DND-41 (cell line): ENCODE results near the gene PRPF6.

Source experiments
- ATAC-seq: fragments of 200-7000 bp; cut with Tn5 transposase; 3 replicates; pipeline ENCODE4 v1.9.1; 2021; ENCODE audit warnings: low read depth; ENCODE audit not compliant: insufficient read depth
- DNase-seq: peaks from one replicate; pipeline ENCODE4 v3.0.0-alpha.2; 2020
- H2AFZ ChIP-seq: 2 replicates; pipeline ENCODE4 v1.6.0; 2012; ENCODE audit warnings: low read depth, low read length
- H3K27ac ChIP-seq: 2 replicates; pipeline ENCODE4 v1.5.1; 2012; ENCODE audit warnings: low read length, inconsistent platforms
- H3K27me3 ChIP-seq: fragments of 200-600 bp; sonication (generic); 2 replicates; pipeline ENCODE4 v1.6.0; 2012; ENCODE audit warnings: low read length, mild to moderate bottlenecking, inconsistent platforms; ENCODE audit not compliant: insufficient read depth, poor library complexity
- H3K36me3 ChIP-seq: 2 replicates; pipeline ENCODE4 v1.5.1; 2012; ENCODE audit warnings: low read length, inconsistent platforms; ENCODE audit not compliant: insufficient read depth
- H3K4me1 ChIP-seq: 2 replicates; pipeline ENCODE4 v1.5.1; 2012; ENCODE audit warnings: mild to moderate bottlenecking, low read length; ENCODE audit not compliant: insufficient read depth
- H3K4me2 ChIP-seq: 2 replicates; pipeline ENCODE4 v1.6.0; 2012; ENCODE audit warnings: mild to moderate bottlenecking, moderate library complexity, low read length, inconsistent platforms; ENCODE audit not compliant: insufficient read depth
- H3K4me3 ChIP-seq, 2 experiments: fragments of 200-600 bp in 1 of 2; shearing (Covaris generic) in 1 of 2; 2 replicates each; pipeline ENCODE4 v1.5.1; 2012 to 2016; ENCODE audit warnings: inconsistent platforms in 2 of 2, low read length in 2 of 2, mild to moderate bottlenecking in 2 of 2, low read depth in 1 of 2, moderate library complexity in 1 of 2
- H3K79me2 ChIP-seq: 2 replicates; pipeline ENCODE4 v1.6.0; 2012; ENCODE audit warnings: low read length, inconsistent platforms; ENCODE audit not compliant: insufficient read depth
- H3K9ac ChIP-seq: 2 replicates; pipeline ENCODE4 v1.6.0; 2012; ENCODE audit warnings: low read depth, mild to moderate bottlenecking, inconsistent platforms, low read length, moderate library complexity
- H3K9me3 ChIP-seq: 2 replicates; pipeline ENCODE4 v1.5.1; 2012; ENCODE audit warnings: low read length, moderate library complexity, mild to moderate bottlenecking, inconsistent platforms; ENCODE audit not compliant: insufficient read depth, severe bottlenecking
- H4K20me1 ChIP-seq: 2 replicates; pipeline ENCODE4 v1.6.0; 2012; ENCODE audit warnings: low read length; ENCODE audit not compliant: insufficient read depth
- CTCF ChIP-seq: IDR thresholded peaks from 2 replicates; pipeline ENCODE4 v1.5.1; 2012; ENCODE audit warnings: borderline replicate concordance, low read length, moderate library complexity, mild to moderate bottlenecking; ENCODE audit not compliant: poor library complexity, severe bottlenecking; ENCODE audit errors: extremely low read depth
- EZH2 ChIP-seq: IDR thresholded peaks from 3 replicates; pipeline ENCODE4 v1.6.1; 2012; ENCODE audit warnings: borderline replicate concordance, low read depth, mild to moderate bottlenecking, moderate library complexity, low read length, inconsistent platforms; ENCODE audit not compliant: severe bottlenecking

PRPF6 gene

DNA sequence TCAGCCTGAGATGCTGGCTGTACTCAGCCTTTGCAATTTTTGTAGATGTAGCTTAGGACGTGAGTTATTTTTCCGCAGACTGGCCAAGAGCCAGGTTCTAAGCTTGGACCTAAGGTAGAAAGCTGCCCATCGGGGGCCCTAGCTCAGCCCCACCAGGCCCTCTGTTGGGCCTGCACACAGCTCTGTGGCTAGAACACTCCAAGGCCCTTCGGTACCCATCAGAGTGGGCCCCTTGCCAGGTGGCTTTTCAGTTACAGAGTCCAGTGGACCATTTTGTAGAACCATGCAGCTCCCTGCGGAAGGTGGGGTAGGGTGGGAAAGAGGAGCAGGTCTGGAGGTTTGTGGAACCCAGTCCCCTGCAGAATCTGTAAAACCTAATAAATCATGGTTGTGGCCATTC, 47.3 kb upstream of the PRPF6 start:
- H3K9me3 ChIP-seq, result no peaks in the 10 kb centered on the region
- no peak overlapping the region for H3K27ac ChIP-seq
- no peak overlapping the region for H3K4me2 ChIP-seq
- no peak overlapping the region for H3K4me3 ChIP-seq
- no peak overlapping the region for H2AFZ ChIP-seq
- no peaks in the 10 kb centered on the region for H3K4me1 ChIP-seq
- peaks cover 83% of the 10 kb centered on the region for H3K36me3 ChIP-seq
- no peak for ATAC-seq
- no peak for TF ChIP-seq EZH2
- TF ChIP-seq CTCF, result no peak
- H3K27me3 ChIP-seq, result no peaks in the 10 kb centered on the region
- H3K9ac ChIP-seq, result no peak overlapping the region
- H3K79me2 ChIP-seq, result peaks cover 26% of the 10 kb centered on the region
- DNase-seq, result no peak
- peaks cover 61% of the 10 kb centered on the region for H4K20me1 ChIP-seq

DNA sequence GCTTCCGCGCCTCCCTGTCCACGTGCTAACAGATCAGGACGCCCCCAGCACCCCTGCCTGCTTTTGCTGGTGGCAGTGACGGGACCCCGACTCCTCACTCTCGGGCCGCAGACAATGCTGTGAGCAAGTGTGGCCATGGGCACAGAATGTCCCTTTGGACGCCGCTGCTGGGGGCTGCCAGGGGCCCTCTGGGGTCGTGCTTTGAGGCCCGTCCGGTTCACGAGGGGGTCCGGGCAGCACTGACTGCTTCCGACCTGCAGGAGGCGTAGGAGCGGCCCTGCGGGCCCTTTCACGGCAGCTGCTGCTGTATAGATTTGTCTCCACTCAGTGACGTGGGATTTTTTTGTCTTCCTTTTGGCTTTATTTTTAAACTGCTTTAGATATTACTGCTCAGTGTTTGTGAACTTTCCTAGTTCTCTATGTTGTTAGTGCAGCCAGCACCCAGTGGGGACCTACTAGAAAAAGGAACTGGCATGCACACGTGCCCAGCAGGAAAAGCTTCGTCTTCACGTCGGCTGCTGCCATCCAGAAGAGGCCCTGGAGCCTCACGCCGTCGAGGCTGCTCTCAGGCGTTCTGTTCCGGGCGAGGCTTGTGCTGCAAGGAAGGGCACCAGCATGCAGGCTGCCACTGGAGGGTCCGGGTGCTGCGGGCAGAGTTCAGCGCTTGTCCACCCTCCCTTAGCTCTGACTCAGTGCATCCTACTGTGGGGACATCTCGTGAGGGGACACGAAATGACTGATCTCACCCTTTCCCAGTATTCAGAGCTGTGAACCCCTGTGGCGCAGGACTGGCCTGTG, 46.5 kb upstream of the PRPF6 start:
- Histone ChIP-seq H3K9ac (no peak overlapping the region), H3K79me2 (peaks cover 32% of the 10 kb centered on the region), H3K27ac (no peak overlapping the region), H3K4me3 (no peak overlapping the region), H3K27me3 (no peaks in the 10 kb centered on the region), H2AFZ (no peak overlapping the region), H3K4me1 (no peaks in the 10 kb centered on the region), H3K36me3 (peaks cover 83% of the 10 kb centered on the region), H3K9me3 (no peaks in the 10 kb centered on the region), H4K20me1 (peaks cover 65% of the 10 kb centered on the region), H3K4me2 (no peak overlapping the region)
- no peak for DNase-seq
- peak; percentile 49 for TF ChIP-seq CTCF
- no peak for TF ChIP-seq EZH2
- ATAC-seq, result 0 out of 3 replicates have a peak, but pooled peaks have one; percentile 40

GRCh38 chr20:63935447-63935846, 45.5 kb upstream of the PRPF6 start:
- Histone ChIP-seq H3K4me3 (no peak overlapping the region), H2AFZ (no peak overlapping the region), H3K4me1 (no peaks in the 10 kb centered on the region), H3K4me2 (no peak overlapping the region), H3K9me3 (no peaks in the 10 kb centered on the region), H3K36me3 (peaks cover 83% of the 10 kb centered on the region), H3K27me3 (no peaks in the 10 kb centered on the region), H3K9ac (no peak overlapping the region), H4K20me1 (peaks cover 74% of the 10 kb centered on the region), H3K27ac (no peak overlapping the region), H3K79me2 (peaks cover 37% of the 10 kb centered on the region)
- no peak for TF ChIP-seq CTCF
- no peak for TF ChIP-seq EZH2
- DNase-seq (no peak), ATAC-seq (no peak)

DNA sequence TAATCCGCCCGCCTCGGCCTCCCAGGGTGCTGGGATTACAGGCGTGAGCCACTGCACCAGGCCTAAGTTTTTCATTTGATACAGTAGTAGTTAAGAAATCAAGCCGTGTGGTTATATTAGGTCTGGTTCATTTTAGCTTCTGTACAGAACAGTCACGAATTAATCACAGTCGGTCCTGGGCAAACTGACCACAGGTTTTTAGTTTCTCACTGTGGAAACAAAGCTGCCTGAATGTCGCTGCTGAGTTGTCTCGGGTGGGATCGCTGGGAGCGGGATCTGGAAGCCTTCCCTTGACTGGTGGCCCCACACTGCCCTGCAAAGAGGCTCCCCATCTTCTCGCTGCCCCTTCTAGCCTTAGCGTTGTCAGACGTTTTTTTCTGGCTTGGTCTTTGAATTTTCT, 43.3 kb upstream of the PRPF6 start:
- H3K4me2 ChIP-seq, result no peak overlapping the region
- TF ChIP-seq CTCF (no peak), EZH2 (no peak)
- no peak overlapping the region for H3K9ac ChIP-seq
- ATAC-seq (no peak), DNase-seq (no peak)
- no peaks in the 10 kb centered on the region for H3K9me3 ChIP-seq
- H3K36me3 ChIP-seq, result peaks cover 79% of the 10 kb centered on the region
- peaks cover 36% of the 10 kb centered on the region for H3K79me2 ChIP-seq
- H3K27ac ChIP-seq, result no peak overlapping the region
- peaks cover 75% of the 10 kb centered on the region for H4K20me1 ChIP-seq
- no peak overlapping the region for H2AFZ ChIP-seq
- no peaks in the 10 kb centered on the region for H3K27me3 ChIP-seq
- H3K4me1 ChIP-seq, result no peaks in the 10 kb centered on the region
- no peak overlapping the region for H3K4me3 ChIP-seq
